B cell (primary cell): Measurements from ENCODE around the gene GDAP1L1. TPM values are rescaled to one million over a fixed set of nuclear protein-coding genes. Genes with fewer than 3 reads are reported as not detected.

ENCODE experiments used
- ATAC-seq: fragments of 200-7000 bp; cut with Tn5 transposase; one replicate; pipeline ENCODE4 v1.10.0; 2021; ENCODE audit warnings: low read depth, mild to moderate bottlenecking, moderate number of reproducible peaks, moderate library complexity
- CTCF ChIA-PET: fragments of 350-600 bp; sonication (Branson Sonifier 250); formaldehyde crosslinking; loops from one replicate; lab custom pipeline; 2021; ENCODE audit warnings: antibody characterized with exemption, inconsistent platforms; lab: Charles Lee
- POLR2A ChIA-PET: fragments of 350-600 bp; sonication (Branson Sonifier 250); formaldehyde crosslinking; loops from one replicate; lab custom pipeline; 2021; ENCODE audit warnings: antibody characterized with exemption; lab: Charles Lee
- DNase-seq: peaks from one replicate; pipeline ENCODE4 v3.0.0; 2013
- H2AFZ ChIP-seq: 2 replicates; pipeline ENCODE4 v1.6.1; 2012; ENCODE audit warnings: mild to moderate bottlenecking, low read depth, low read length; ENCODE audit not compliant: insufficient read depth, poor library complexity, severe bottlenecking
- H3K27ac ChIP-seq, 2 donors: 1 replicate in 1 of 2; 2 replicates in 1 of 2; pipeline ENCODE4 v1.5.1; 2012 to 2013; ENCODE audit warnings: low read length in 2 of 2, mild to moderate bottlenecking in 2 of 2, moderate library complexity in 1 of 2
- H3K27me3 ChIP-seq, 4 experiments: fragments of 200-600 bp in 1 of 4; sonication (generic) in 1 of 4; replicated peaks in 1 of 4; 1 replicate in 2 of 4; 2 replicates in 2 of 4; pipeline versions ENCODE4 v1.6.1 to v1.7.0; 2013 to 2016; ENCODE audit warnings: low read length in 3 of 4, mild to moderate bottlenecking in 2 of 4, mixed read lengths in 1 of 4, moderate library complexity in 1 of 4; ENCODE audit not compliant: insufficient read depth in 4 of 4, control insufficient read depth in 3 of 4; ENCODE audit errors: control extremely low read depth in 1 of 4
- H3K36me3 ChIP-seq, 2 experiments: replicated peaks in 1 of 2; 1 replicate in 1 of 2; 2 replicates in 1 of 2; pipeline versions ENCODE4 v1.6.1 to v1.7.1; 2013; ENCODE audit warnings: low read length in 1 of 2; ENCODE audit not compliant: insufficient read depth in 2 of 2, control insufficient read depth in 1 of 2; ENCODE audit errors: control extremely low read depth in 1 of 2, extremely low read depth in 1 of 2
- H3K4me1 ChIP-seq, 2 donors: fragments of 200-600 bp in 1 of 2; sonication (generic) in 1 of 2; 1 replicate in 1 of 2; 2 replicates in 1 of 2; pipeline versions ENCODE4 v1.5.1 to v1.6.1; 2013 to 2017; ENCODE audit warnings: low read length in 2 of 2; ENCODE audit not compliant: control insufficient read depth in 2 of 2, insufficient read depth in 2 of 2
- H3K4me2 ChIP-seq: replicated peaks from 2 replicates; pipeline ENCODE3; 2012; ENCODE audit warnings: mild to moderate bottlenecking, low read depth, low read length; ENCODE audit not compliant: poor library complexity, severe bottlenecking
- H3K4me3 ChIP-seq, 5 experiments: fragments of 200-600 bp in 1 of 5; sonication (generic) in 1 of 5; 1 replicate in 3 of 5; 2 replicates in 2 of 5; pipeline versions ENCODE4 v1.5.1 to v1.7.0; 2011 to 2016; ENCODE audit warnings: low read length in 4 of 5, mild to moderate bottlenecking in 4 of 5, low read depth in 2 of 5, control low read depth in 1 of 5, moderate library complexity in 1 of 5; ENCODE audit not compliant: insufficient read depth in 1 of 5; ENCODE audit errors: control extremely low read depth in 1 of 5, extremely low read depth in 1 of 5
- H3K79me2 ChIP-seq: fragments of 200-600 bp; sonication (generic); one replicate; pipeline ENCODE4 v1.6.0; 2016; ENCODE audit warnings: low read length; ENCODE audit not compliant: control insufficient read depth, insufficient read depth
- H3K9ac ChIP-seq: fragments of 200-600 bp; sonication (generic); 2 replicates; pipeline ENCODE4 v1.6.1; 2017; ENCODE audit warnings: mild to moderate bottlenecking, low read length, moderate library complexity
- H3K9me3 ChIP-seq, 3 donors: one replicate each; pipeline versions ENCODE4 v1.6.1 to v1.7.1; 2013; ENCODE audit warnings: low read length in 2 of 3; ENCODE audit not compliant: control insufficient read depth in 2 of 3, insufficient read depth in 1 of 3; ENCODE audit errors: control extremely low read depth in 1 of 3
- H4K20me1 ChIP-seq: 2 replicates; pipeline ENCODE4 v1.6.0; 2012; ENCODE audit warnings: mild to moderate bottlenecking, low read length; ENCODE audit not compliant: insufficient read depth, control insufficient read depth, poor library complexity, severe bottlenecking
- H3K27ac Mint-ChIP-seq: one replicate; pipeline ENCODE4 v1.8.0; 2021; ENCODE audit warnings: mixed read lengths
- H3K27me3 Mint-ChIP-seq: one replicate; pipeline ENCODE4 v1.8.0; 2021; ENCODE audit warnings: mixed read lengths
- H3K4me1 Mint-ChIP-seq: one replicate; pipeline ENCODE4 v1.8.0; 2021; ENCODE audit warnings: mixed read lengths
- H3K4me3 Mint-ChIP-seq: one replicate; pipeline ENCODE4 v1.8.0; 2021; ENCODE audit warnings: mixed read lengths
- H3K9me3 Mint-ChIP-seq: one replicate; pipeline ENCODE4 v1.8.0; 2022; ENCODE audit warnings: mixed read lengths; ENCODE audit not compliant: insufficient read depth
- EZH2 ChIP-seq: IDR thresholded peaks from 2 replicates; pipeline ENCODE4 v1.6.1; 2012; ENCODE audit warnings: borderline replicate concordance, low read depth, mild to moderate bottlenecking, moderate library complexity, low read length; ENCODE audit not compliant: insufficient read depth, poor library complexity, severe bottlenecking
- WGBS: methylation state at CpG from one replicate; pipeline ENCODE4 v1.1.5; 2013; ENCODE audit warnings: missing lambda C conversion rate; ENCODE audit not compliant: insufficient coverage; 5-methylcytosine and 5-hydroxymethylcytosine counted together
- intact Hi-C: fragments of 100-400 bp; cut with micrococcal nuclease; formaldehyde crosslinking; loops from one replicate; pipeline ENCODE4 v1.10.0; 2022
- polyA plus RNA-seq: library from polyadenylated mRNA; depleted of rRNA; stranded (reverse); fragments of >200 nt; gene quantifications from 2 replicates; pipeline ENCODE4 v1.2.3, GENCODE V29; 2012
- total RNA-seq, 2 donors: library from RNA; stranded (reverse); fragments of 120-200 nt in 1 of 2; gene quantifications; 1 replicate in 1 of 2; 2 replicates in 1 of 2; pipeline versions ENCODE4 v1.2.3 to v1.2.4, GENCODE V29; 2013 to 2022
- TF ChIP-seq, protein P1 (sequence below): fragments of 200-600 bp; IDR thresholded peaks from one replicate; pipeline ENCODE4 v1.8.0; 2022; ENCODE audit warnings: antibody characterized with exemption, mild to moderate bottlenecking

The GDAP1L1 gene
- total and polyA plus RNA-seq, 2 donors (not counting 1 experiment from before 2014, with no cell fraction given): not detected

DNA sequence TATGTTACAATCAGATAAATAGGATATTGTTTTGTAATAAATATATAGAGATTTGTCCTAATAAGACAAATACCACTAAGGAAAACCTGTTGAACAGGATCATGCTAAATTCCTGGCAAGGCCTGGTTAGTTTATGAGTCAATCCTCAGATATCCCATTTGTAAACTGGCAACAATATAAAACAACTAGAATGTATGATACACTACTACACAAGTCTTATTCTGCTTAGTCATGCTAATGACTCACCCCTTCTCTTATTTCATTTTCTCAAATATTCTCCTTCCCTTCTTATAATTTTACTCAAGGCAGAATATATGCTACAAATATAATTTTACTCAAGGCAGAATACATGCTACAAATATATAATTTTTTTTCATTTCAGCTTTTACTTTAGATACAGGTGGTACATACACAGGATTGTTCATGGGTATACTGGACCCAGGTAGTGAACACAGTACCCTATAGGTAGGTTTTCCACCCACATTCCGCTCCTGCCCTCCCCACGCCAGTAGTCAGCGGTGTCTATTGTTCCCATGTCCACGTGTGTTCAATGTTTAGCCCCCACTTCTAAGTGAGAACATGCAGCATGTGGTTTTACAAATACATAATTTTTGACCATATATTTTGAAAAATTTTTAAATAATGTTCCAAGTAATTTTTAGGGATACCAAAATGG lies 42.8 kb upstream of the GDAP1L1 start:
- H3K4me3 ChIP-seq: no peak overlapping the region
- H3K27ac Mint-ChIP-seq: no peak overlapping the region
- DNase-seq (no peak), ATAC-seq (no peak)
- no peaks in the 10 kb centered on the region for H3K27me3 ChIP-seq
- peaks cover 7 to 65% of the 10 kb centered on the region in 2 experiments for H3K36me3 ChIP-seq
- peaks cover 88% of the 10 kb centered on the region for H4K20me1 ChIP-seq
- no peaks in the 10 kb centered on the region for H3K9me3 ChIP-seq
- no peaks in the 10 kb centered on the region for H3K27me3 Mint-ChIP-seq
- H3K4me3 Mint-ChIP-seq: no peak overlapping the region
- POLR2A ChIA-PET: interaction anchor here (0.6 kb wide), 1 partner anchor 618 kb away, joined by 4 read pairs; no protein-coding TSS in a partner anchor
- WGBS: 100% methylated on average over 1 of the region's 4 CpGs
- H2AFZ ChIP-seq: no peak overlapping the region
- peaks cover 18 to 23% of the 10 kb centered on the region in 2 donors for H3K4me1 ChIP-seq
- H3K9ac ChIP-seq: no peak overlapping the region
- no peaks in the 10 kb centered on the region for H3K9me3 Mint-ChIP-seq
- CTCF ChIA-PET: no interaction called here
- no peak overlapping the region for H3K4me2 ChIP-seq
- TF ChIP-seq, protein P1, sequence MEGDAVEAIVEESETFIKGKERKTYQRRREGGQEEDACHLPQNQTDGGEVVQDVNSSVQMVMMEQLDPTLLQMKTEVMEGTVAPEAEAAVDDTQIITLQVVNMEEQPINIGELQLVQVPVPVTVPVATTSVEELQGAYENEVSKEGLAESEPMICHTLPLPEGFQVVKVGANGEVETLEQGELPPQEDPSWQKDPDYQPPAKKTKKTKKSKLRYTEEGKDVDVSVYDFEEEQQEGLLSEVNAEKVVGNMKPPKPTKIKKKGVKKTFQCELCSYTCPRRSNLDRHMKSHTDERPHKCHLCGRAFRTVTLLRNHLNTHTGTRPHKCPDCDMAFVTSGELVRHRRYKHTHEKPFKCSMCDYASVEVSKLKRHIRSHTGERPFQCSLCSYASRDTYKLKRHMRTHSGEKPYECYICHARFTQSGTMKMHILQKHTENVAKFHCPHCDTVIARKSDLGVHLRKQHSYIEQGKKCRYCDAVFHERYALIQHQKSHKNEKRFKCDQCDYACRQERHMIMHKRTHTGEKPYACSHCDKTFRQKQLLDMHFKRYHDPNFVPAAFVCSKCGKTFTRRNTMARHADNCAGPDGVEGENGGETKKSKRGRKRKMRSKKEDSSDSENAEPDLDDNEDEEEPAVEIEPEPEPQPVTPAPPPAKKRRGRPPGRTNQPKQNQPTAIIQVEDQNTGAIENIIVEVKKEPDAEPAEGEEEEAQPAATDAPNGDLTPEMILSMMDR: no peak
- TF ChIP-seq EZH2: no peak
- peaks cover 99% of the 10 kb centered on the region for H3K79me2 ChIP-seq
- intact Hi-C loops: no loop called here
- peaks cover 52% of the 10 kb centered on the region for H3K4me1 Mint-ChIP-seq
- no peak overlapping the region for H3K27ac ChIP-seq

DNA sequence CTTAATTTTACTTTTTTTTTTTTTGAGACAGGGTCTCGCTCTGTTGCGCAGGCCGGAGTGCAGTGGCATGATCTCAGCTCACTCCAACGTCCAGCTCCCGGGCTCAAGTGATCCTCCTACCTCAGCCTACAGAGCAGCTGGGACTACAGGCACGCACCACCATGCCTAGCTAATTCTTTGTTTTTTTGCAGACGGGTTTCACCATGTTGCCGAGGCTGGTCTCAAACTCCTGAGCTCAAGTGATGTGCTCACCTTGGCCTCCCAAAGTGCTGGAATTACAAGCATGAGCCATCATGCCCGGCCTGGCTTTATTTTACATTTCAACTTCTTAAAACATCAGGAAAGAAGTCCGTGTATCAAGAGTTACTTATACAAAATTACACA lies 42.3 kb upstream of the GDAP1L1 start:
- peaks cover 23 to 27% of the 10 kb centered on the region in 2 donors for H3K4me1 ChIP-seq
- no peak overlapping the region for H3K4me2 ChIP-seq
- no peak for TF ChIP-seq EZH2
- TF ChIP-seq, protein P1: no peak
- H3K79me2 ChIP-seq: peaks cover 99% of the 10 kb centered on the region
- ATAC-seq: no peak
- no peak for DNase-seq
- peaks cover 88% of the 10 kb centered on the region for H4K20me1 ChIP-seq
- Mint-ChIP-seq H3K27ac (no peak overlapping the region), H3K27me3 (no peaks in the 10 kb centered on the region), H3K4me3 (no peak overlapping the region), H3K9me3 (no peaks in the 10 kb centered on the region), H3K4me1 (peaks cover 57% of the 10 kb centered on the region)
- ChIA-PET CTCF (no interaction called here), POLR2A (interaction anchor here (0.6 kb wide), 1 partner anchor 618 kb away, joined by 4 read pairs; no protein-coding TSS in a partner anchor)
- intact Hi-C loops: no loop called here
- 95% methylated on average over 8 of the region's 10 CpGs for WGBS
- no peak overlapping the region for H3K9ac ChIP-seq
- no peak overlapping the region for H3K27ac ChIP-seq
- H3K27me3 ChIP-seq: no peaks in the 10 kb centered on the region
- no peak overlapping the region for H2AFZ ChIP-seq
- no peak overlapping the region for H3K4me3 ChIP-seq
- peaks cover 7 to 60% of the 10 kb centered on the region in 2 experiments for H3K36me3 ChIP-seq
- no peaks in the 10 kb centered on the region for H3K9me3 ChIP-seq
